GM12878 (cell line): ENCODE data around the gene SPAG16. TPM values are rescaled to one million over a fixed set of nuclear protein-coding genes. Genes with fewer than 3 reads are reported as not detected.

Experiments
- ATF3 ChIP-seq: IDR thresholded peaks from 2 replicates; pipeline ENCODE4 v1.6.1; 2011; ENCODE audit warnings: low read depth, mild to moderate bottlenecking, low read length, moderate library complexity, borderline replicate concordance; ENCODE audit errors: extremely low read depth
- CREB1 ChIP-seq: IDR thresholded peaks from 2 replicates; pipeline ENCODE4 v1.6.1; 2012; ENCODE audit warnings: low read depth, mild to moderate bottlenecking, inconsistent platforms
- KAT2A ChIP-seq: conservative IDR thresholded peaks from 2 replicates; pipeline ENCODE4 v1.6.1; 2011; ENCODE audit warnings: low read depth, low read length; ENCODE audit not compliant: control insufficient read depth
- PRDM15 ChIP-seq: fragments of 450-650 bp; formaldehyde crosslinking; IDR thresholded peaks from 2 replicates; pipeline ENCODE4 v1.4.0; 2020; ENCODE audit warnings: mild to moderate bottlenecking, moderate library complexity
- polyA plus RNA-seq, 11 experiments: library from polyadenylated mRNA; depleted of rRNA in 4 of 11; unstranded in 6 of 11; stranded (reverse) in 5 of 11; fragments of >200 nt; fragmentation: Nextera tagmentation in 4 of 11; fragmentation: Illumina TruSeq in 1 of 11; extraction: Ambion mirVana in 4 of 11; extraction: Trizol in 1 of 11; gene quantifications; 1 replicate in 1 of 11; 2 replicates in 10 of 11; pipeline versions ENCODE4 v1.2.1 to v1.2.3, GENCODE V29; 2011 to 2016; ENCODE audit warnings: inconsistent platforms in 2 of 11, missing spikeins in 2 of 11, low read depth in 1 of 11
- total RNA-seq, 4 experiments: library from RNA; depleted of rRNA in 3 of 4; stranded (reverse); fragments of >200 nt in 3 of 4; fragmentation: Illumina TruSeq in 1 of 4; extraction: Trizol in 1 of 4; gene quantifications; 2 replicates each; pipeline versions ENCODE4 v1.2.1 to v1.2.3, GENCODE V29; 2013 to 2021
- TF ChIP-seq, protein P1 (sequence below): fragments of 450-650 bp; formaldehyde crosslinking; IDR thresholded peaks from 2 replicates; pipeline ENCODE4 v1.4.0; 2022; ENCODE audit warnings: mild to moderate bottlenecking, moderate library complexity

The SPAG16 gene
- total and polyA plus RNA-seq, 10 of the 15 experiments (the other 5 are each of a cell fraction or from before 2014, with no cell fraction given): 6.0 to 25.0 (median 15.2) TPM

DNA sequence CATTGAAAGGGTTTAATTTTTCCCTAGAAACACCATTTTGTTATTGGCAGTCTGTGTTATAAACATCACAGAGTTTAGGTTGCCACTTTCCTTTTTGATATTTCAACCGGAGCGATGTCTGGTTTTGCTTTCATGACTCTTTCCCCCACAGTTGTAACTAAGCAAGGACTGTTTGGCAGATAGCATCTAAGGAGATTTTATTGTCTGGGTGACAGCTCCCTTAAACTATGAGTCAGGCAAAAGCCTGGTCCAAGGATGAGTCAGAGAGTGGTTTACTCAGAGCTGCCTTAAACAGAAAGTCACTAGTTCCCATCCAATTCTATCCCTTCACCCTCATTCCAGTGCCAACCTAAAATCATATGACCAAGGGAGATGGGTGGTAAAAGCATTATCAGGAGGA is 785.0 kb downstream of the SPAG16 start (continued):
- no peak for TF ChIP-seq ATF3
- TF ChIP-seq CREB1: no peak
- TF ChIP-seq, protein P1, sequence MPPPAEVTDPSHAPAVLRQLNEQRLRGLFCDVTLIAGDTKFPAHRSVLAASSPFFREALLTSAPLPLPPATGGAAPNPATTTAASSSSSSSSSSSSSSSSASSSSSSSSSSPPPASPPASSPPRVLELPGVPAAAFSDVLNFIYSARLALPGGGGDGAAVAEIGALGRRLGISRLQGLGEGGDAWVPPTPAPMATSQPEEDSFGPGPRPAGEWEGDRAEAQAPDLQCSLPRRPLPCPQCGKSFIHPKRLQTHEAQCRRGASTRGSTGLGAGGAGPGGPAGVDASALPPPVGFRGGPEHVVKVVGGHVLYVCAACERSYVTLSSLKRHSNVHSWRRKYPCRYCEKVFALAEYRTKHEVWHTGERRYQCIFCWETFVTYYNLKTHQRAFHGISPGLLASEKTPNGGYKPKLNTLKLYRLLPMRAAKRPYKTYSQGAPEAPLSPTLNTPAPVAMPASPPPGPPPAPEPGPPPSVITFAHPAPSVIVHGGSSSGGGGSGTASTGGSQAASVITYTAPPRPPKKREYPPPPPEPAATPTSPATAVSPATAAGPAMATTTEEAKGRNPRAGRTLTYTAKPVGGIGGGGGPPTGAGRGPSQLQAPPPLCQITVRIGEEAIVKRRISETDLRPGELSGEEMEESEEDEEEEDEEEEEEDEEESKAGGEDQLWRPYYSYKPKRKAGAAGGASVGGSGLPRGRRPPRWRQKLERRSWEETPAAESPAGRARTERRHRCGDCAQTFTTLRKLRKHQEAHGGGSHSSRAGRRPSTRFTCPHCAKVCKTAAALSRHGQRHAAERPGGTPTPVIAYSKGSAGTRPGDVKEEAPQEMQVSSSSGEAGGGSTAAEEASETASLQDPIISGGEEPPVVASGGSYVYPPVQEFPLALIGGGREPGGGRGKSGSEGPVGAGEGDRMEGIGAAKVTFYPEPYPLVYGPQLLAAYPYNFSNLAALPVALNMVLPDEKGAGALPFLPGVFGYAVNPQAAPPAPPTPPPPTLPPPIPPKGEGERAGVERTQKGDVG (CRISPR knock-in tag): no peak
- TF ChIP-seq KAT2A: no peak
- no peak for TF ChIP-seq PRDM15 (CRISPR knock-in tag)
